22Rv1 (cell line): ENCODE results near the gene RBM6.

ENCODE experiments used
- H3K27ac ChIP-seq: fragments of 450-650 bp; 2 replicates; pipeline ENCODE4 v1.5.1; 2017
- CTCF ChIP-seq: fragments of 450-650 bp; IDR thresholded peaks from 2 replicates; pipeline ENCODE4 v1.5.1; 2017; ENCODE audit warnings: mild to moderate bottlenecking
- ZFX ChIP-seq: fragments of 450-650 bp; IDR thresholded peaks from 2 replicates; pipeline ENCODE4 v1.6.1; 2017; ENCODE audit warnings: antibody characterized with exemption, borderline replicate concordance

The RBM6 gene

GRCh38 chr3:49966233-49966942 is 26.4 kb downstream of the RBM6 start:
- H3K27ac ChIP-seq = no peak overlapping the region; the same call in 1 of the 2 replicates
- TF ChIP-seq ZFX (no peak), CTCF (no peak)

DNA sequence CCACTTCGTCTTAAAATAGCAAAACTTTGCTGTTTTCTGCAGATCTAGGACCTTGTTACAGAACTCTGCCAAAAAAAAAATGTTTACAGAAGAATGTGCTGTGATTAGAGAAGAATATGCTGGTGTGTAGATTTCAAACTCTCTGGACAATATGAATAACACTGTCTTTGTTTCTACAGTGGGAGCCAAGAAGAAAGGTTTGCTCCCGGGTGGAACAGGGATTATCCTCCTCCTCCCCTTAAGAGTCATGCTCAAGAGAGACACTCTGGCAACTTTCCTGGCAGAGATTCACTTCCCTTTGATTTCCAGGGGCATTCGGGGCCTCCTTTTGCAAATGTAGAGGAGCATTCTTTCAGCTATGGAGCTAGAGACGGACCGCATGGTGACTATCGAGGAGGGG is 27.3 kb downstream of the RBM6 start:
- TF ChIP-seq ZFX = no peak
- TF ChIP-seq CTCF = no peak
- no peak overlapping the region for H3K27ac ChIP-seq

DNA sequence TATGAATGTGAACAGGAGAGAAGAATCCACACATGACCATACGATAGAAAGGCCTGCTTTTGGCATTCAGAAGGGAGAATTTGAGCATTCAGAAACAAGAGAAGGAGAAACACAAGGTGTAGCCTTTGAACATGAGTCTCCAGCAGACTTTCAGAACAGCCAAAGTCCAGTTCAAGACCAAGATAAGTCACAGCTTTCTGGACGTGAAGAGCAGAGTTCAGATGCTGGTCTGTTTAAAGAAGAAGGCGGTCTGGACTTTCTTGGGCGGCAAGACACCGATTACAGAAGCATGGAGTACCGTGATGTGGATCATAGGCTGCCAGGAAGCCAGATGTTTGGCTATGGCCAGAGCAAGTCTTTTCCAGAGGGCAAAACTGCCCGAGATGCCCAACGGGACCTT is 28.4 kb downstream of the RBM6 start:
- H3K27ac ChIP-seq = no peak overlapping the region
- no peak for TF ChIP-seq CTCF
- TF ChIP-seq ZFX = no peak

DNA sequence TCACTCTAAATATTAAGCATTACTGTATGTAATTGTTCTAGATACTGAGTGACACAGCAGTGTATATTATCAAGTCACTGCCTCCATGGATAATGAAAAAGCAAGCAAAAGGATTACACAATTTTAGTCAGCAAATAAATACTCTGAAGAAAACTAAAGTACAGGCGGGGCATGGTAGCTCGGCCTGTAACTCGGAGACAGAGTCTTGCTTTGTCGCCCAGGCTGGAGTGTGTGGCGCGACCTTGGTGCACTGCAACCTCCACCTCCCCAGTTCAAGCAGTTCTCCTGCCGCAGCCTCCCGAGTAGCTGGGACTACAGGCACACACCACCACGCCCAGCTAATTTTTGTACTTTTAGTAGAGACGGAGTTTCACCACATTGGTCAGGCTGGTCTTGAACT is 32.7 kb downstream of the RBM6 start:
- H3K27ac ChIP-seq = no peak overlapping the region
- no peak for TF ChIP-seq ZFX
- no peak for TF ChIP-seq CTCF

- H3K27ac ChIP-seq = no peak overlapping the region
- no peak for TF ChIP-seq CTCF
- TF ChIP-seq ZFX = no peak
Observed at GRCh38 chr3:49976942-49977341, 37.0 kb downstream of the RBM6 start.

DNA sequence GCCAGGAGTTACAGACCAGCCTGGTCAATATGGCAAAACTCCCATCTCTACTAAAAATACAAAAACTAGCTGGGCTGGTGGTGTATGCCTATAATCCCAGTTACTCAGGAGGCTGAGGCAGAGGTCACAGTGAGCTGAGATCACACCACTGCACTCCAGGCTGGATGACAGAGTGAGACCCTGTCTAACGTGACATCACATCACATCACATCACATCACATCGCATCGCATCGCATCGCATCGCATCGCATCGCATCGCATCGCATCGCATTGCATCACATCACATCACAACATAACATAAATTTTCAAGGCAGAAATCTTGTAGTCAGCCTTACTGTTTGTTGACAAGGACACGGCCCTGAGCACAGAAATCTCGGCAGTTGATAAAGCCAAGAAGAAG is 44.4 kb downstream of the RBM6 start:
- TF ChIP-seq CTCF (no peak), ZFX (no peak)

DNA sequence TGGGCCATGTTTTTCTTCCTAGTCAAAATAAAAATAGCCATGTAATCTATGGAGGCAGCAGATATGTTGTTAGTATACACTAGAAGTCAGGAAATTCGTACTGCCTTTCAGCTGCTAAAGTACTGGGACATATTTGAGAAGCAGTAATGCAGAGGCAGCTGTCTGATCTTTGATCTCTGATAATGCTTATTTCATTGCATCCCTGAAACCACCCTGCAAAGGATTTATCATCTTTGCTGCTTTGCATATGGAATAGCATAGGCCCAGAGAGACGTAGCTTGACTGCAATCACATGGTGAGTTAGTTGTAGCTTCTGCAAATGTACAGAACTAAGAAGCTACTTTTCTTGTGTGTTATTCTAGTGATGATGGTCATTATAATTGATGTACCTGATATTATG is 52.4 kb downstream of the RBM6 start:
- TF ChIP-seq CTCF = no peak
- TF ChIP-seq ZFX = no peak
- no peak overlapping the region for H3K27ac ChIP-seq

More for the DNA sequence above, 44.4 kb downstream of the RBM6 start:
- H3K27ac ChIP-seq = no peak overlapping the region
